Measurements from ENCODE around the gene METTL25.

Gene METTL25

DNA sequence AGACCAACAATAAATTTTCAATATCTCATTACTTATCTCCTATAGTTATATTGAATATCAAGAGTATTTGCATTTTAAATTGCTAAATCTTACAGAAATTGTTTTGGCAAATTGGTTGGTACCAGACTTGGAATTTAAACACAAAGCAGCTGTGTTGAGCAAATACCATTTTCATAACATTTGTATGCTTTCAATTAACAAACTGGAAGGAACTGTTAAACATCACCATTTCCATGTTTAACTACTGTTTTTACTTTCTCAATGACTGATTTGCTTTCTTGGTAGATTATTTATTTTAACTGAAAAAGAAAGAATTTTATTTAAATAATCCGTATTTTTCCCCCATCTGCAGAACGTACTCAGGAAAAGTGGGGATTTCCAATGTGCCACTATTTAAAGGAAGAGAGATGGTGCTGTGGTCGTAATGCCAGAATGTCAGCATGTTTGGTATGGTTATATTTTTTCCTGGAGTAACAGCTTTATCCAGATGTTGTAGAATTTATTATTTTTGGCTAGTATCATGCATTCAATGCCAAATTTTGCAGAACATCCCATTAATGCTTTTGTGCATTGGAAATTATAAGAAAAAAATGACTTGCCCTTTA is 72.3 kb downstream of the METTL25 start:
- H4K91ac ChIP-seq (ENCODE audit: low read depth, low read length): no peak overlapping the region
- H3K9ac ChIP-seq (ENCODE audit: low read length): no peak overlapping the region
- H3K23ac ChIP-seq (ENCODE audit: low read length): no peak overlapping the region
- no peaks in the 10 kb centered on the region for H3K79me2 ChIP-seq (ENCODE audit: control insufficient read depth, insufficient read depth, low read length, poor library complexity)
- no peaks in the 10 kb centered on the region for H3K79me1 ChIP-seq (ENCODE audit: low read length)
- H3K4me2 ChIP-seq (ENCODE audit: low read length): no peak overlapping the region
- H4K8ac ChIP-seq (ENCODE audit: low read depth, low read length): no peak overlapping the region
- no peak overlapping the region for H2BK120ac ChIP-seq (ENCODE audit: insufficient read depth, low read length, poor library complexity)
- H3K9me3 ChIP-seq (ENCODE audit: insufficient read depth, low read depth, low read length): no peaks in the 10 kb centered on the region
- no peaks in the 10 kb centered on the region for H3K36me3 ChIP-seq (ENCODE audit: control insufficient read depth in 1 of 2, insufficient read depth in 2 of 2, low read length in 2 of 2)
- no peak for DNase-seq
- H3K4ac ChIP-seq (ENCODE audit: low read depth, low read length): no peak overlapping the region
- no peaks in the 10 kb centered on the region for H3K4me1 ChIP-seq (ENCODE audit: control insufficient read depth in 1 of 2, insufficient read depth in 2 of 2, low read length in 2 of 2)
- no peak overlapping the region for H4K12ac ChIP-seq (ENCODE audit: low read depth, low read length)
- no CpG with 5 or more reads among the region's 3 CpGs for WGBS (ENCODE audit: extremely low coverage, insufficient coverage, insufficient read length)
- no peak overlapping the region for H2BK5ac ChIP-seq (ENCODE audit: low read depth, low read length, poor library complexity)
- H3K27ac ChIP-seq (ENCODE audit: low read depth, low read length): no peak overlapping the region
- no peak overlapping the region for H3K18ac ChIP-seq (ENCODE audit: low read length)
- no peak overlapping the region for H2AK5ac ChIP-seq (ENCODE audit: low read length)
- H2BK12ac ChIP-seq (ENCODE audit: low read length): no peak overlapping the region
- no peak overlapping the region for H2AFZ ChIP-seq (ENCODE audit: insufficient read depth, low read length, poor library complexity)
- H3K4me3 ChIP-seq (ENCODE audit: low read depth, low read length): no peak overlapping the region
- H3K14ac ChIP-seq (ENCODE audit: low read length): no peak overlapping the region
- H3K27me3 ChIP-seq (ENCODE audit: insufficient read depth, low read length): no peaks in the 10 kb centered on the region

DNA sequence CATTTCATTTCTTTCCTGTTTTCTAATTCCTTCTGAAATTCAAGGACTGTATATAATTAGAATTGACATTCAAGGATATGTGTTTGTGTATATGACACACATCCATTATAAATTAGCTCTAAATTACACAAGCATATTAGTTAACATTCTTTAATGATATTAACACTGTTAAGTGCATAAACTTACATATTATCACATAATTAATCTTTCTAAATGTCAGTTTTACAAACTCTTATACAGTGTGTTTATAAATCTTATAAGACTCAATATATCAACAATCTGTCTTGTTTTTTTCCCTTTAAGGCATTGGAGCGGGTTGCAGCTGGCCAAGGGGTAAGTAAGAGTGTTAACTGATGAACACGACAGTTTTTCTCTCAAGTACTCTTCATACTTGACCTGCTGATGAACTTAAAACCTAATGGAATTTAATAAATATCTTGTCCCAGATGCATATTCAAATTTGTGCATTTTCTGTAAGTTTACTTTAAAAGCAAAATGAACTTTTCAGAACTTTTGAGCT is 76.1 kb downstream of the METTL25 start:
- H4K8ac ChIP-seq (ENCODE audit: low read depth, low read length): no peak overlapping the region
- H2AK5ac ChIP-seq (ENCODE audit: low read length): no peak overlapping the region
- H2BK12ac ChIP-seq (ENCODE audit: low read length): no peak overlapping the region
- no peak overlapping the region for H3K4me3 ChIP-seq (ENCODE audit: low read depth, low read length)
- no peak overlapping the region for H4K91ac ChIP-seq (ENCODE audit: low read depth, low read length)
- H3K4ac ChIP-seq (ENCODE audit: low read depth, low read length): no peak overlapping the region
- H3K79me2 ChIP-seq (ENCODE audit: control insufficient read depth, insufficient read depth, low read length, poor library complexity): no peaks in the 10 kb centered on the region
- DNase-seq: no peak
- no peak overlapping the region for H3K18ac ChIP-seq (ENCODE audit: low read length)
- no peaks in the 10 kb centered on the region for H3K36me3 ChIP-seq (ENCODE audit: control insufficient read depth in 1 of 2, insufficient read depth in 2 of 2, low read length in 2 of 2)
- no CpG with 5 or more reads among the region's 2 CpGs for WGBS (ENCODE audit: extremely low coverage, insufficient coverage, insufficient read length)
- H3K14ac ChIP-seq (ENCODE audit: low read length): no peak overlapping the region
- no peaks in the 10 kb centered on the region for H3K9me3 ChIP-seq (ENCODE audit: insufficient read depth, low read depth, low read length)
- no peak overlapping the region for H2BK5ac ChIP-seq (ENCODE audit: low read depth, low read length, poor library complexity)
- no peaks in the 10 kb centered on the region for H3K79me1 ChIP-seq (ENCODE audit: low read length)
- no peak overlapping the region for H3K23ac ChIP-seq (ENCODE audit: low read length)
- H4K12ac ChIP-seq (ENCODE audit: low read depth, low read length): no peak overlapping the region
- no peak overlapping the region for H2BK120ac ChIP-seq (ENCODE audit: insufficient read depth, low read length, poor library complexity)
- H3K9ac ChIP-seq (ENCODE audit: low read length): no peak overlapping the region
- no peak overlapping the region for H3K27ac ChIP-seq (ENCODE audit: low read depth, low read length)
- no peaks in the 10 kb centered on the region for H3K4me1 ChIP-seq (ENCODE audit: control insufficient read depth in 1 of 2, insufficient read depth in 2 of 2, low read length in 2 of 2)
- no peaks in the 10 kb centered on the region for H3K27me3 ChIP-seq (ENCODE audit: insufficient read depth, low read length)
- H3K4me2 ChIP-seq (ENCODE audit: low read length): no peak overlapping the region
- no peak overlapping the region for H2AFZ ChIP-seq (ENCODE audit: insufficient read depth, low read length, poor library complexity)

DNA sequence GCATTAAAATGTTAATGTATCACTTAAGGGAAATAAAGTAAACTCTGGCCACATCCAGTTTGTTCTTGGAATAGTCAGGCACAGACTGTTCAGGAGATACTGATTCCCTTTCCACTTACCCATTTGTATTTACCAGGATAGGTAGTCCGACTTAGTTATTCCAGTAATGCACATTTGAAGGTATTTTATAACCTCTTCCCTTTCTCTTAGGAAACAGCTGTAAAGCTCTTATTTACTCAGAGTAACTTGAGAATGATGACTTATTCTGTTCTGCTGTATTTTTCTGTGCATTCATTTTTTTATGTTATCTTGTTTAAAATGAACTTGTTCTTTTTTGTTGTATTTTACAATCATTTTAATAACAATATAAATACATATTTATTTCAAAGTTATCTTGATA is 78.0 kb downstream of the METTL25 start:
- H3K4me1 ChIP-seq (ENCODE audit: control insufficient read depth in 1 of 2, insufficient read depth in 2 of 2, low read length in 2 of 2): no peaks in the 10 kb centered on the region
- no peaks in the 10 kb centered on the region for H3K27me3 ChIP-seq (ENCODE audit: insufficient read depth, low read length)
- no peak overlapping the region for H2BK120ac ChIP-seq (ENCODE audit: insufficient read depth, low read length, poor library complexity)
- no peak overlapping the region for H3K4me2 ChIP-seq (ENCODE audit: low read length)
- H3K14ac ChIP-seq (ENCODE audit: low read length): no peak overlapping the region
- no peaks in the 10 kb centered on the region for H3K9me3 ChIP-seq (ENCODE audit: insufficient read depth, low read depth, low read length)
- H4K8ac ChIP-seq (ENCODE audit: low read depth, low read length): no peak overlapping the region
- H4K12ac ChIP-seq (ENCODE audit: low read depth, low read length): no peak overlapping the region
- H3K23ac ChIP-seq (ENCODE audit: low read length): no peak overlapping the region
- H3K79me1 ChIP-seq (ENCODE audit: low read length): no peaks in the 10 kb centered on the region
- H3K36me3 ChIP-seq (ENCODE audit: control insufficient read depth in 1 of 2, insufficient read depth in 2 of 2, low read length in 2 of 2): no peaks in the 10 kb centered on the region
- no peak for DNase-seq
- H4K91ac ChIP-seq (ENCODE audit: low read depth, low read length): no peak overlapping the region
- H2BK12ac ChIP-seq (ENCODE audit: low read length): no peak overlapping the region
- no peak overlapping the region for H3K18ac ChIP-seq (ENCODE audit: low read length)
- no peak overlapping the region for H2BK5ac ChIP-seq (ENCODE audit: low read depth, low read length, poor library complexity)
- no peak overlapping the region for H3K4me3 ChIP-seq (ENCODE audit: low read depth, low read length)
- no peak overlapping the region for H2AFZ ChIP-seq (ENCODE audit: insufficient read depth, low read length, poor library complexity)
- no peak overlapping the region for H3K27ac ChIP-seq (ENCODE audit: low read depth, low read length)
- no CpG with 5 or more reads among the region's 1 CpG for WGBS (ENCODE audit: extremely low coverage, insufficient coverage, insufficient read length)
- no peak overlapping the region for H3K4ac ChIP-seq (ENCODE audit: low read depth, low read length)
- H3K9ac ChIP-seq (ENCODE audit: low read length): no peak overlapping the region
- H2AK5ac ChIP-seq (ENCODE audit: low read length): no peak overlapping the region
- H3K79me2 ChIP-seq (ENCODE audit: control insufficient read depth, insufficient read depth, low read length, poor library complexity): no peaks in the 10 kb centered on the region

DNA sequence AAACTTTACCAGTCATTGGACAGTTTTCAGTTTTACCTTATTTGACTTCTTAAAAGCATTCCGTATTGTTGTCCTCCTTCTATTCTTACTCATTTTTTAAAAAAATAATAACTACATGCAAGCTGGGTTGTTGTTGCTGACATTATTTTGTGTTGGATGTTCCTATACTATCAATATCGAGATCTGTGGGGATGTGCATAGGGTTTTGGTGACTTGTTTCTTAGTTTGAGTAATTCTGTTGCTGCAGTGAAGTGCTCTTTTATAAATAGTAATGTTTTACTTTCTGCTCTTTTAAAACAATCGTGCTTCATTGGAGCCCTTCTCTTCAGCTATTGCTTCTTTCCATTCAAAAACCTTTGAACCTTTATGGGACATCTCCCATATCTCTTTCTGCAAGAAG is 79.4 kb downstream of the METTL25 start:
- Histone ChIP-seq H3K79me2 (ENCODE audit: control insufficient read depth, insufficient read depth, low read length, poor library complexity) (no peaks in the 10 kb centered on the region), H3K4ac (ENCODE audit: low read depth, low read length) (no peak overlapping the region), H3K27me3 (ENCODE audit: insufficient read depth, low read length) (no peaks in the 10 kb centered on the region), H3K9me3 (ENCODE audit: insufficient read depth, low read depth, low read length) (no peaks in the 10 kb centered on the region), H3K4me2 (ENCODE audit: low read length) (no peak overlapping the region), H3K18ac (ENCODE audit: low read length) (no peak overlapping the region), H4K8ac (ENCODE audit: low read depth, low read length) (no peak overlapping the region), H3K14ac (ENCODE audit: low read length) (no peak overlapping the region), H3K27ac (ENCODE audit: low read depth, low read length) (no peak overlapping the region), H3K23ac (ENCODE audit: low read length) (no peak overlapping the region), H4K12ac (ENCODE audit: low read depth, low read length) (no peak overlapping the region), H3K36me3 (ENCODE audit: control insufficient read depth in 1 of 2, insufficient read depth in 2 of 2, low read length in 2 of 2) (no peaks in the 10 kb centered on the region), H2AK5ac (ENCODE audit: low read length) (no peak overlapping the region), H3K9ac (ENCODE audit: low read length) (no peak overlapping the region), H2BK120ac (ENCODE audit: insufficient read depth, low read length, poor library complexity) (no peak overlapping the region), H2BK12ac (ENCODE audit: low read length) (no peak overlapping the region), H3K79me1 (ENCODE audit: low read length) (no peaks in the 10 kb centered on the region), H2BK5ac (ENCODE audit: low read depth, low read length, poor library complexity) (no peak overlapping the region), H3K4me3 (ENCODE audit: low read depth, low read length) (no peak overlapping the region), H3K4me1 (ENCODE audit: control insufficient read depth in 1 of 2, insufficient read depth in 2 of 2, low read length in 2 of 2) (no peaks in the 10 kb centered on the region), H4K91ac (ENCODE audit: low read depth, low read length) (no peak overlapping the region), H2AFZ (ENCODE audit: insufficient read depth, low read length, poor library complexity) (no peak overlapping the region)
- DNase-seq: no peak
- WGBS (ENCODE audit: extremely low coverage, insufficient coverage, insufficient read length): no CpG with 5 or more reads among the region's 3 CpGs

Data from trophoblast cell (in vitro differentiated cells and primary cell).